Measurements from ENCODE around the gene KCNK13. TPM values are rescaled to one million over a fixed set of nuclear protein-coding genes. Genes with fewer than 3 reads are reported as not detected.

The KCNK13 gene
- total RNA-seq, 4 donors from 2014 or later, result 0.19 to 0.42 (median 0.28) TPM

- Histone ChIP-seq H3K4me3 (no peak overlapping the region), H3K27ac (replicated peaks in 1 of 4) (no peak overlapping the region), H3K27me3 (no peaks in the 10 kb centered on the region), H3K36me3 (no peaks in the 10 kb centered on the region), H3K4me1 (no peaks in the 10 kb centered on the region), H3K9me3 (no peaks in the 10 kb centered on the region)
- TF ChIP-seq POLR2AphosphoS5 (IDR thresholded peaks at IDR 0.05), result no peak
- WGBS, result 46% methylated on average over 4 of the region's 4 CpGs
- DNase-seq (ENCODE audit: extremely low spot score), result no peak
- intact Hi-C loops (cut with DNase I), result no loop called here
Observed at GRCh38 chr14:90168425-90169105, 106.8 kb downstream of the KCNK13 start.

GRCh38 chr14:90175631-90176030 lies 113.8 kb downstream of the KCNK13 start:
- no peak overlapping the region for H3K27ac ChIP-seq (replicated peaks in 1 of 4)
- no peak overlapping the region for H3K4me3 ChIP-seq
- intact Hi-C loops (cut with DNase I), result no loop called here
- H3K9me3 ChIP-seq, result no peaks in the 10 kb centered on the region
- no peak for DNase-seq (ENCODE audit: extremely low spot score)
- no peaks in the 10 kb centered on the region for H3K36me3 ChIP-seq
- no peaks in the 10 kb centered on the region for H3K4me1 ChIP-seq
- WGBS, result 96% methylated on average over 3 of the region's 3 CpGs
- H3K27me3 ChIP-seq, result no peaks in the 10 kb centered on the region
- TF ChIP-seq CTCF (IDR thresholded peaks at IDR 0.05) (no peak), POLR2A (IDR thresholded peaks at IDR 0.05; ENCODE audit: low read depth) (no peak), POLR2AphosphoS5 (IDR thresholded peaks at IDR 0.05) (no peak), EP300 (IDR thresholded peaks at IDR 0.05) (no peak)

GRCh38 chr14:90177539-90178189 lies 115.9 kb downstream of the KCNK13 start:
- DNase-seq (ENCODE audit: extremely low spot score), result no peak
- Histone ChIP-seq H3K36me3 (no peaks in the 10 kb centered on the region), H3K4me3 (no peak overlapping the region), H3K9me3 (peaks cover 0 to 4% (median 0%) of the 10 kb centered on the region in 4 donors), H3K27me3 (no peaks in the 10 kb centered on the region), H3K4me1 (no peaks in the 10 kb centered on the region), H3K27ac (replicated peaks in 1 of 4) (no peak overlapping the region)
- no peak for TF ChIP-seq POLR2A (IDR thresholded peaks at IDR 0.05; ENCODE audit: low read depth)
- no peak for TF ChIP-seq CTCF (IDR thresholded peaks at IDR 0.05)
- no peak for TF ChIP-seq POLR2AphosphoS5 (IDR thresholded peaks at IDR 0.05)
- TF ChIP-seq EP300 (IDR thresholded peaks at IDR 0.05), result no peak
- WGBS, result 89% methylated on average over 3 of the region's 3 CpGs
- intact Hi-C loops (cut with DNase I), result no loop called here

GRCh38 chr14:90179357-90179756 lies 117.6 kb downstream of the KCNK13 start:
- no peak for DNase-seq (ENCODE audit: extremely low spot score)
- H3K4me1 ChIP-seq, result no peaks in the 10 kb centered on the region
- WGBS, result 64% methylated on average over 7 of the region's 7 CpGs
- peaks cover 0 to 4% (median 0%) of the 10 kb centered on the region in 4 donors for H3K9me3 ChIP-seq
- H3K27ac ChIP-seq (replicated peaks in 1 of 4), result no peak overlapping the region
- intact Hi-C loops (cut with DNase I), result no loop called here
- no peak overlapping the region for H3K4me3 ChIP-seq
- no peaks in the 10 kb centered on the region for H3K27me3 ChIP-seq
- TF ChIP-seq POLR2AphosphoS5 (IDR thresholded peaks at IDR 0.05) (no peak), EP300 (IDR thresholded peaks at IDR 0.05) (no peak), POLR2A (IDR thresholded peaks at IDR 0.05; ENCODE audit: low read depth) (no peak), CTCF (IDR thresholded peaks at IDR 0.05) (no peak)
- no peaks in the 10 kb centered on the region for H3K36me3 ChIP-seq

- no peak overlapping the region for H3K27ac ChIP-seq (replicated peaks in 1 of 4)
- no peak for DNase-seq (ENCODE audit: extremely low spot score)
- H3K36me3 ChIP-seq, result no peaks in the 10 kb centered on the region
- intact Hi-C loops (cut with DNase I), result no loop called here
- WGBS, result 77% methylated on average over 4 of the region's 4 CpGs
- H3K4me3 ChIP-seq, result no peak overlapping the region
- TF ChIP-seq POLR2A (IDR thresholded peaks at IDR 0.05; ENCODE audit: low read depth), result no peak
- no peak for TF ChIP-seq CTCF (IDR thresholded peaks at IDR 0.05)
- no peak for TF ChIP-seq EP300 (IDR thresholded peaks at IDR 0.05)
- no peak for TF ChIP-seq POLR2AphosphoS5 (IDR thresholded peaks at IDR 0.05)
- peaks cover 0 to 4% (median 0%) of the 10 kb centered on the region in 4 donors for H3K9me3 ChIP-seq
- no peaks in the 10 kb centered on the region for H3K4me1 ChIP-seq
- H3K27me3 ChIP-seq, result no peaks in the 10 kb centered on the region
Observed at GRCh38 chr14:90179809-90180779, 118.3 kb downstream of the KCNK13 start.
